Activated naive CD8-positive, alpha-beta T cell (primary cell): ENCODE results near the gene PCDHGA5.
A peak's percentile ranks its signal among the peaks of the same experiment; 100 is the strongest.
"Not testable (repeated sequence)": the region's sequence is repeated elsewhere in the genome, so short reads cannot be mapped to it uniquely, and the experiment has no call there.

Source experiments
- H3K27ac Mint-ChIP-seq: one replicate; pipeline ENCODE4 v1.8.0; 2021; ENCODE audit warnings: mixed read lengths
- H3K27me3 Mint-ChIP-seq: one replicate; pipeline ENCODE4 v1.8.0; 2021; ENCODE audit warnings: mixed read lengths
- H3K36me3 Mint-ChIP-seq: one replicate; pipeline ENCODE4 v1.8.0; 2021; ENCODE audit warnings: mixed read lengths
- H3K4me1 Mint-ChIP-seq: one replicate; pipeline ENCODE4 v1.8.0; 2021; ENCODE audit warnings: low read depth, mixed read lengths
- H3K4me3 Mint-ChIP-seq: one replicate; pipeline ENCODE4 v1.8.0; 2021; ENCODE audit warnings: mild to moderate bottlenecking, mixed read lengths
- H3K9me3 Mint-ChIP-seq: one replicate; pipeline ENCODE4 v1.8.0; 2021; ENCODE audit warnings: low read depth, mixed read lengths

Gene PCDHGA5

DNA sequence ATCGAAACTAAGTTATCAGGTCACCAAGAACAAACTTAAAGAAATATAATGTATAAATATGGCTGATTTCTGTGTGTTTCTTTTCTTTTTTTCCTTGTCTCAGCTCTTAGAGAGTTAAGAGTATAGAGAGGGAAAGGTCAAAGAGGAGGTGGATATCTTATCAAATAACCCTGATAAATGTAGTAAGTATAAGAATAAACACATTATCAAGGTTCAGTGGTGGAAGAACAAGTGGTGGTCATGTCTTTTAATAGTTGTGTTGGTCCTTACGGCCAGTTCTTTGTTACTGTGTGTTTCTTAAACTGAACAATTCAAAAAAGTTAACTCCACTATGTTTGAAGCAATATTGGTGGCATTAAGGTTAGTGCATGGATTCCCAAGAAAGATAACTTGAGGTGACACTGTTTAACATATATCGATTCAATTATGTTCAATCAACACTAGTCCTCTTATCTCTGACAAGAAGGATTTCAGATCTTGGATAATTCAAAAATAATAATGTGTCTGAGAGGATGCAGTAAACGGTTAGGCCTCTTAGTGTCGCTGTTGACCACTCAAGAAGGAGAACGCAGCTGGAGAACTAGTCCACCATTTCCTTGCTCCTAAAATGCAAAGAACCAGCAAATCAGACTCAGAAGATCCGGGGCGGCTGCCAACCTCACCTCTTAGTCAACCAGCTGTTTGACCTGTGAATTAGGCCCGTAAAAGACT lies 20.6 kb upstream of the PCDHGA5 start, which contains the start of gene PCDHGA3:
TSS of gene PCDHGA3 (plus strand) at position 588 of the 711 bp plus-strand sequence. CDS start 205 bp downstream, outside the sequence.
- peaks cover 61% of the 10 kb centered on the region for H3K27me3 Mint-ChIP-seq
- peaks cover 27% of the 10 kb centered on the region for H3K9me3 Mint-ChIP-seq
- peaks cover 29% of the 10 kb centered on the region for H3K36me3 Mint-ChIP-seq
- H3K27ac Mint-ChIP-seq, result no peak within 1 kb of the TSS
- H3K4me1 Mint-ChIP-seq, result no peaks in the 10 kb centered on the region
- peak within 1 kb of the TSS; percentile 51 for H3K4me3 Mint-ChIP-seq

DNA sequence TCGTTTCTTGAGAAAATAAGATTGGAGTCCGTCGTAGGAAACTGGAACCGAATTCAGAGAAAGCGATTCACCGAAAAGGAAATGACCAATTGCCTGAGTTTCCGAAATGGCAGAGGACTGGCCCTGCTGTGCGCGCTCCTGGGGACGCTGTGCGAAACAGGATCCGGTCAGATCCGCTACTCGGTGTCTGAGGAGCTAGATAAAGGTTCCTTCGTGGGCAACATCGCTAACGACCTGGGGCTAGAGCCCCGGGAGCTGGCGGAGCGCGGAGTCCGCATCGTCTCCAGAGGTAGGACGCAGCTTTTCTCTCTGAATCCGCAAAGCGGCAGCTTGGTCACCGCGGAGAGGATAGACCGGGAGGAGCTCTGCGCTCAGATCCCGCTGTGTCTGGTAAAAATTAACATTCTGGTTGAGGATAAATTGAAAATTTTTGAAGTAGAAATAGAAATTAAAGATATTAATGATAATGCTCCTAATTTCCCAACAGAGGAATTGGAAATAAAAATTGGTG lies 20.0 kb upstream of the PCDHGA5 start:
- Mint-ChIP-seq H3K27me3 (peaks cover 62% of the 10 kb centered on the region), H3K4me3 (peak overlapping the region; percentile 51), H3K27ac (no peak overlapping the region), H3K4me1 (no peaks in the 10 kb centered on the region), H3K9me3 (peaks cover 24% of the 10 kb centered on the region), H3K36me3 (peaks cover 28% of the 10 kb centered on the region)

DNA sequence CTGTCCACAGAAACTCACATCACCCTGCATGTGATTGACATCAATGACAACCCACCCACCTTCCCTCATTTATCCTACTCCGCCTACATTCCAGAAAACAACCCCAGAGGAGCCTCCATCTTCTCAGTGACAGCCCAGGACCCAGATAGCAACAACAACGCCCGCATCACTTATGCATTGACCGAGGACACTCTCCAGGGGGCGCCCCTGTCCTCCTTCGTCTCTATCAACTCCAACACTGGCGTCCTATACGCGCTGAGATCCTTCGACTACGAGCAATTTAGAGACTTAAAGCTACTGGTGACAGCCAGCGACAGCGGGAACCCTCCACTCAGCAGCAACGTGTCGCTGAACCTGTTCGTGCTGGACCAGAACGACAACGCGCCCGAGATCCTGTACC lies 18.6 kb upstream of the PCDHGA5 start:
- Mint-ChIP-seq H3K27ac (no peak overlapping the region), H3K4me3 (no peak overlapping the region), H3K9me3 (peaks cover 20% of the 10 kb centered on the region), H3K4me1 (no peaks in the 10 kb centered on the region), H3K27me3 (peaks cover 61% of the 10 kb centered on the region), H3K36me3 (peaks cover 27% of the 10 kb centered on the region)

DNA sequence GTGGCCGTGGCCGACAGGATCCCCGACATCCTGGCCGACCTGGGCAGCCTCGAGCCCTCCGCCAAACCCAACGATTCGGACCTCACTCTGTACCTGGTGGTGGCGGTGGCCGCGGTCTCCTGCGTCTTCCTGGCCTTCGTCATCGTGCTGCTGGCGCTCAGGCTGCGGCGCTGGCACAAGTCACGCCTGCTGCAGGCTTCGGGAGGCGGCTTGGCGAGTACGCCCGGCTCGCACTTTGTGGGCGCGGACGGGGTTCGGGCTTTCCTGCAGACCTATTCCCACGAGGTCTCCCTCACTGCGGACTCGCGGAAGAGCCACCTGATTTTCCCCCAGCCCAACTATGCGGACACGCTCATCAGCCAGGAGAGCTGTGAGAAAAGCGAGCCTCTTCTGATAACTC lies 17.9 kb upstream of the PCDHGA5 start:
- H3K27me3 Mint-ChIP-seq, result peaks cover 66% of the 10 kb centered on the region
- peaks cover 19% of the 10 kb centered on the region for H3K9me3 Mint-ChIP-seq
- H3K36me3 Mint-ChIP-seq, result peaks cover 26% of the 10 kb centered on the region
- H3K4me3 Mint-ChIP-seq, H3K4me1 Mint-ChIP-seq, H3K27ac Mint-ChIP-seq: not testable (repeated sequence)

DNA sequence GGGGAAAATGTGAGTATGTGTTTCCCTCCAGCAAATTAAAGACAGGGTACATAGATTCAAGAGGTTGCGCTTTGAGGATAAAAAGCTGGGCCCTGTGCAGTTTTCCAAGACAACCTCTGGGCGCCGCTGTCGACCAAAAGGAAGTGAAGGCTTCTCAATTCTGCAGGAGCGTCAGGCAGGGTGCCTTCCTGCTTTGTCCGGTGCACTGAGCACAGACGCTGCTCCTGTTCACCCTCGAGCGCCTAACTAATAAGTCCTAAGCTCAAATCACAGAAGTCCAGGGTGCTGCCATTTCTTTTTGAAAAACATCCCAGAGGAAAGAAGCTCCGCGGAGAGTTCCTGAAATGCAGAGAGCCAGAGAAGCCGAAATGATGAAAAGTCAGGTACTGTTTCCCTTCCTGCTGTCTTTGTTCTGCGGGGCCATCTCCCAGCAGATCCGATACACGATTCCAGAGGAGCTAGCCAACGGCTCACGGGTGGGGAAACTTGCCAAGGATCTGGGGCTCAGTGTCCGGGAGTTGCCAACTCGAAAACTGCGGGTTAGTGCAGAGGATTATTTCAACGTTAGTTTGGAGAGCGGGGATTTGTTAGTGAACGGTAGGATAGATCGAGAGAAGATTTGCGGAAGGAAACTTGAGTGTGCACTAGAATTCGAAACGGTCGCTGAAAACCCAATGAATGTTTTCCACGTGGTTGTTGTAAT lies 13.9 kb upstream of the PCDHGA5 start, which contains the start of gene PCDHGB1:
TSS of gene PCDHGB1 (plus strand) at position 183 of the 703 bp plus-strand sequence. CDS start at position 345, 162 bp downstream.
- no peaks in the 10 kb centered on the region for H3K4me1 Mint-ChIP-seq
- H3K4me3 Mint-ChIP-seq, result peak within 1 kb of the TSS; percentile 35
- no peak within 1 kb of the TSS for H3K27ac Mint-ChIP-seq
- H3K27me3 Mint-ChIP-seq, result peaks cover 59% of the 10 kb centered on the region
- peaks cover 12% of the 10 kb centered on the region for H3K36me3 Mint-ChIP-seq
- no peaks in the 10 kb centered on the region for H3K9me3 Mint-ChIP-seq

DNA sequence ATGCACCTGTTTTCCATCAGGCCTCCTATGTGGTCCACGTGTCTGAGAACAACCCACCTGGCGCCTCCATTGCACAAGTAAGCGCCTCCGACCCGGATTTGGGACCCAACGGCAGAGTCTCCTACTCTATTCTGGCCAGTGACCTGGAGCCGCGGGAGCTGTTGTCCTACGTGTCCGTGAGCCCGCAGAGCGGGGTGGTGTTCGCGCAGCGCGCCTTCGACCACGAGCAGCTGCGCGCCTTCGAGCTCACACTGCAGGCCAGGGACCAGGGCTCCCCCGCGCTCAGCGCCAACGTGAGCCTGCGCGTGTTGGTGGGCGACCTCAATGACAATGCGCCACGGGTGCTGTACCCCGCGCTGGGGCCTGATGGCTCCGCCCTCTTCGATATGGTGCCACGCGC lies 12.4 kb upstream of the PCDHGA5 start:
- peaks cover 57% of the 10 kb centered on the region for H3K27me3 Mint-ChIP-seq
- H3K27ac Mint-ChIP-seq, result no peak overlapping the region
- H3K36me3 Mint-ChIP-seq, result peaks cover 10% of the 10 kb centered on the region
- peaks cover 5% of the 10 kb centered on the region for H3K9me3 Mint-ChIP-seq
- no peaks in the 10 kb centered on the region for H3K4me1 Mint-ChIP-seq
- H3K4me3 Mint-ChIP-seq, result no peak overlapping the region

DNA sequence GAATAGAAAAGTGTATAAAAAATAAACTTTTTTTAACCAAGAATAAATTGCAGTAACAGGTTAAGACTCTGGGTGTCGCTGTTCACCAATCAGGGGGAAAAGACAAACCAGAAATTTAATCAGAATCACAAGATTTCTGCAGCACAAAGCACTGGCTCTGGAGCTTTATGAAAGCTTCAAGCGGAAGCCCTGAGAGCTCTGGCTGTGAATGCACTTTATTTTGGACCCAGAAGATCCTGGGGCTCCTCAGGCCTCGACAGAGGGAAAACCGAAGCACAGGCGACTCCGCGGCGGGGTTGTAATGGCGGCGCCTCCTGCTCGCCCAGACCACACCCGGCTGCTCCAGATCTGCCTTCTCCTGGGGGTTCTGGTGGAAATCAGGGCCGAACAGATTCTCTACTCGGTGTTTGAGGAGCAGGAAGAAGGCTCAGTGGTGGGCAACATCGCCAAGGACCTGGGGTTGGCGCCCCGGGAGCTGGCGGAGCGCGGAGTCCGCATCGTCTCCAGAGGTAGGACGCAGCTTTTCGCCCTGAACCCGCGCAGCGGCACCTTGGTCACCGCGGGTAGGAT lies 9.0 kb upstream of the PCDHGA5 start, which contains the start of gene PCDHGA4:
TSS of gene PCDHGA4 (plus strand) at position 122 of the 570 bp plus-strand sequence. CDS start at position 209, 87 bp downstream.
- peaks cover 9% of the 10 kb centered on the region for H3K9me3 Mint-ChIP-seq
- peak within 1 kb of the TSS; percentile 9 for H3K4me3 Mint-ChIP-seq
- H3K27ac Mint-ChIP-seq, result no peak within 1 kb of the TSS
- peaks cover 1% of the 10 kb centered on the region for H3K4me1 Mint-ChIP-seq
- H3K36me3 Mint-ChIP-seq, result peaks cover 15% of the 10 kb centered on the region
- peaks cover 53% of the 10 kb centered on the region for H3K27me3 Mint-ChIP-seq

DNA sequence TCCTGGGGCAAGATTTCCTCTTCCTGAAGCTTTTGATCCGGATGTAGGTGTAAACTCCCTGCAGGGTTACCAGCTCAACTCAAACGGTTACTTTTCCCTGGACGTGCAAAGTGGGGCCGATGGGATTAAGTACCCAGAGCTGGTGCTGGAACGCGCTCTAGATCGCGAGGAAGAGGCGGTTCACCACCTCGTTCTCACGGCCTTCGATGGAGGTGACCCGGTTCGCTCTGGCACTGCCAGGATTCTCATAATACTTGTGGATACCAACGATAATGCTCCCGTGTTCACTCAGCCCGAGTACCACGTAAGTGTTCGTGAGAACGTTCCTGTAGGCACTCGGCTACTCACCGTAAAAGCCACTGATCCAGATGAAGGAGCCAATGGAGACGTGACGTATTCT lies 8.3 kb upstream of the PCDHGA5 start:
- H3K27me3 Mint-ChIP-seq, result peaks cover 52% of the 10 kb centered on the region
- H3K4me3 Mint-ChIP-seq, result peak overlapping the region; percentile 9
- peaks cover 9% of the 10 kb centered on the region for H3K9me3 Mint-ChIP-seq
- H3K4me1 Mint-ChIP-seq, result peaks cover 1% of the 10 kb centered on the region
- peaks cover 13% of the 10 kb centered on the region for H3K36me3 Mint-ChIP-seq
- H3K27ac Mint-ChIP-seq, result no peak overlapping the region

DNA sequence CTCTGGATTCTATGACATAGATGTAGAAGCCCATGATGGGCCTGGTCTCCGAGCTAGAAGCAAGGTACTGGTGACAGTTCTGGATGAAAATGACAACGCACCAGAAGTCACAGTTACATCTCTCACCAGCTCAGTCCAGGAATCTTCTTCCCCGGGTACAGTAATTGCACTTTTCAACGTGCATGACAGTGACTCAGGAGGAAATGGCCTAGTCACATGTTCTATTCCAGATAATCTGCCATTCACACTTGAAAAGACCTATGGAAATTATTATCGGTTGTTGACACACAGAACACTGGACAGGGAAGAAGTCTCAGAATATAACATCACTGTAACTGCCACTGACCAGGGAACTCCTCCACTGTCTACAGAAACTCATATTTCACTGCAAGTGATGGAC lies 7.8 kb upstream of the PCDHGA5 start:
- Mint-ChIP-seq H3K27me3 (peaks cover 52% of the 10 kb centered on the region), H3K27ac (no peak overlapping the region), H3K4me1 (peaks cover 1% of the 10 kb centered on the region), H3K4me3 (peak overlapping the region; percentile 9), H3K36me3 (peaks cover 16% of the 10 kb centered on the region), H3K9me3 (peaks cover 9% of the 10 kb centered on the region)

DNA sequence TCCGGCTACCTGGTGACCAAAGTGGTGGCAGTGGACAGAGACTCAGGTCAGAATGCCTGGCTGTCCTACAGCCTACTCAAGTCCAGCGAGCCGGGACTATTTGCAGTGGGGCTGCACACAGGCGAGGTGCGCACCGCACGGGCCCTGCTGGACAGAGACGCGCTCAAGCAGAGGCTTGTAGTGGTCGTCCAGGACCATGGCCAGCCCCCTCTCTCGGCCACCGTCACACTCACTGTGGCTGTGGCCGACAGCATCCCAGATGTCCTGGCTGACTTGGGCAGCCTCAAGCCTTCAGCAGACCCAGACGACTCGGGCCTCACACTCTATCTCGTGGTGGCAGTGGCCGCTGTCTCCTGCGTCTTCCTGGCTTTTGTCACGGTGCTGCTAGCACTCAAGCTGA lies 7.0 kb upstream of the PCDHGA5 start:
- peaks cover 9% of the 10 kb centered on the region for H3K9me3 Mint-ChIP-seq
- H3K27ac Mint-ChIP-seq, result no peak overlapping the region
- H3K27me3 Mint-ChIP-seq, result peaks cover 54% of the 10 kb centered on the region
- H3K36me3 Mint-ChIP-seq, result peaks cover 16% of the 10 kb centered on the region
- H3K4me1 Mint-ChIP-seq, result peaks cover 1% of the 10 kb centered on the region
- no peak overlapping the region for H3K4me3 Mint-ChIP-seq

DNA sequence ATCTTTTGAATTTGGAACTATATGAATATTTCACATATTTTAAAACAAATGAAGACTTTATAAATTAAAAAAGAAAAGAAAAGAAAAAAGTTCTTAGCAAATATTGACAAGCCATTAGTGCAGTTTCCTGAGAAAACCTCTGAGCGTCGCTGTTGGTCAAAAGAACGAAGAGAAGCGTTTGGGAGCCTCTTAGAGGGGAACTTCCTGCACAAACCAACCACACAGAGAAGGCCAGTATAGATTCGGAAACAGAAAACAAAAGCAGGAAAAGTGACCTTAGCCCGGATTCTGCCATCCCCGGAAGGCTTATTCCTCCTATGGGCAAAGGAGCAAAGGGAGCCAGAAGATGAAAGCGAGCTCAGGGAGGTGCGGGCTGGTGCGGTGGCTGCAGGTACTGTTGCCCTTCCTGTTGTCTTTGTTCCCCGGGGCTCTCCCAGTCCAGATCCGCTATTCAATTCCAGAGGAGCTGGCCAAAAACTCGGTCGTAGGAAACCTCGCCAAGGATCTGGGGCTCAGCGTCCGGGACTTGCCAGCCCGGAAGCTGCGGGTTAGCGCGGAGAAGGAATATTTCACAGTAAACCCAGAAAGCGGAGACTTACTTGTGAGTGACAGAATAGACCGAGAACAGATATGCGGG lies 4.1 kb upstream of the PCDHGA5 start, which contains the start of gene PCDHGB2:
TSS of gene PCDHGB2 (plus strand) at position 205 of the 637 bp plus-strand sequence. CDS start at position 347, 142 bp downstream.
- peaks cover 27% of the 10 kb centered on the region for H3K36me3 Mint-ChIP-seq
- peaks cover 14% of the 10 kb centered on the region for H3K9me3 Mint-ChIP-seq
- H3K4me3 Mint-ChIP-seq, result peak within 1 kb of the TSS; percentile 91
- H3K27ac Mint-ChIP-seq, result no peak within 1 kb of the TSS
- H3K27me3 Mint-ChIP-seq, result peaks cover 61% of the 10 kb centered on the region
- peaks cover 3% of the 10 kb centered on the region for H3K4me1 Mint-ChIP-seq

DNA sequence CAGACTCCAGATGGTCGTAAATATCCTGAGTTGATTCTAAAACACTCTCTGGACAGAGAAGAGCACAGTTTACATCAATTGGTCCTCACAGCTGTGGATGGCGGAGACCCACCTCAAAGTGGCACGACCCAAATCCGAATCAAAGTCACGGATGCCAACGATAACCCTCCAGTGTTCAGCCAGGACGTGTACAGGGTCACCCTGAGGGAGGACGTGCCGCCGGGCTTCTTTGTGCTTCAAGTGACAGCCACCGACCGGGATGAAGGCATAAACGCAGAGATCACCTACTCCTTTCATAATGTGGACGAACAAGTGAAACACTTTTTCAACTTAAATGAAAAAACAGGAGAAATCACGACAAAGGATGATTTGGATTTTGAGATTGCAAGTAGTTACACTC lies 3.3 kb upstream of the PCDHGA5 start:
- peaks cover 19% of the 10 kb centered on the region for H3K9me3 Mint-ChIP-seq
- peak overlapping the region; percentile 4 for H3K4me3 Mint-ChIP-seq
- peaks cover 69% of the 10 kb centered on the region for H3K27me3 Mint-ChIP-seq
- no peak overlapping the region for H3K27ac Mint-ChIP-seq
- H3K4me1 Mint-ChIP-seq, result peaks cover 3% of the 10 kb centered on the region
- H3K36me3 Mint-ChIP-seq, result peaks cover 31% of the 10 kb centered on the region

DNA sequence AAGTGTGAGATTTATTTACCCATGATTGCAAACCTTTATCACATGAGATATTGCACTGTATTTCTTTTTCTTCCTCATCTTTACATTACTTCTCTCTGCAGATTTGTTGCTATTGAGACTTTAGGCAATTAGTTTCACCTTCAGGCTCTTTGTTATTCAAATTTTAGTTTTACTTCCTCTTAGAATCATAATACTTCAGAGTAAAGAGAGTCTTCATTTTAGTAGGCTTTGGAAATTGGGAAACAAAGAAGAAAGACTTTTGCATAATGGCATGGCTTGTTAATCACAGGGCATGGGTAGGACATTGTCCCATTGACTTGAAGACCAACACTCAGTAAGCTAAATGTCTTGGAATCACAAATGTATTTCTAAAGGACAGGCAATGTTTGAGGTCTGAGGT lies 1.2 kb upstream of the PCDHGA5 start:
- Mint-ChIP-seq H3K4me3 (no peak overlapping the region), H3K27me3 (peaks cover 67% of the 10 kb centered on the region), H3K9me3 (peaks cover 14% of the 10 kb centered on the region), H3K4me1 (peaks cover 3% of the 10 kb centered on the region), H3K27ac (no peak overlapping the region), H3K36me3 (peaks cover 34% of the 10 kb centered on the region)

DNA sequence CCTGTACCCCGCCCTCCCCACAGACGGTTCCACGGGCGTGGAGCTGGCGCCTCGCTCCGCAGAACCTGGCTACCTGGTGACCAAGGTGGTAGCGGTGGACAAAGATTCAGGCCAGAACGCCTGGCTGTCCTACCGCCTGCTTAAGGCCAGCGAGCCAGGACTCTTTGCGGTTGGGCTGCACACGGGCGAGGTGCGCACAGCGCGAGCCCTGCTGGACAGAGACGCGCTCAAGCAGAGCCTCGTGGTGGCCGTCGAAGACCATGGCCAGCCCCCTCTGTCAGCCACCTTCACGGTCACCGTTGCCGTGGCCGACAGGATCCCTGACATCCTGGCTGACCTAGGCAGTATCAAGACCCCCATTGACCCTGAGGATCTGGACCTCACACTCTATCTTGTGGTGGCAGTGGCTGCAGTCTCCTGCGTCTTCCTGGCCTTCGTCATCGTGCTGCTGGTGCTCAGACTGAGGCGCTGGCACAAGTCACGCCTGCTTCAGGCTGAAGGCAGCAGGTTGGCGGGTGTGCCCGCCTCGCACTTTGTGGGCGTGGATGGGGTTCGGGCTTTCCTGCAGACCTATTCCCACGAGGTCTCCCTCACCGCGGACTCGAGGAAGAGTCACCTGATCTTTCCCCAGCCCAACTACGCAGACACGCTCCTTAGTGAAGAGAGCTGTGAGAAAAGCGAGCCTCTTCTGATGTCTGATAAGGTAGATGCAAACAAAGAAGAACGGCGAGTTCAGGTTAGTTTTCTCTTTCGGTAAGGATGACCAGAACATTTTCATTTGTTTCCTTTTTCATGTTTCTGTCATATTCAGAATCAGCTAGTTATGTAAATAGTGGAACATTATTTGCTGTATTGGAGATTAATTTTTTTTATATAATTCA lies 2.3 kb downstream of the PCDHGA5 start:
- H3K9me3 Mint-ChIP-seq, result peaks cover 10% of the 10 kb centered on the region
- peaks cover 8% of the 10 kb centered on the region for H3K4me1 Mint-ChIP-seq
- H3K4me3 Mint-ChIP-seq, result no peak overlapping the region
- peaks cover 67% of the 10 kb centered on the region for H3K27me3 Mint-ChIP-seq
- H3K27ac Mint-ChIP-seq, result no peak overlapping the region
- H3K36me3 Mint-ChIP-seq, result peaks cover 23% of the 10 kb centered on the region
